Gastroesophageal sphincter (tissue), 3 donors: ENCODE data around the gene COPS7B.

Experiments used
- CTCF ChIP-seq, 4 experiments: fragments of 200-600 bp in 2 of 4; fragments of 450-650 bp in 2 of 4; sonication (generic) in 1 of 4; IDR thresholded peaks; one replicate each; pipeline ENCODE4 v1.5.1; 2017 to 2019; ENCODE audit warnings: antibody characterized with exemption in 4 of 4, mild to moderate bottlenecking in 2 of 4, moderate library complexity in 2 of 4
- EP300 ChIP-seq: sonication (generic); formaldehyde crosslinking; IDR thresholded peaks from one replicate; pipeline ENCODE4 v1.6.1; 2017; ENCODE audit warnings: antibody characterized with exemption, mild to moderate bottlenecking
- POLR2A ChIP-seq, 2 donors: fragments of 450-650 bp; IDR thresholded peaks; one replicate each; pipeline ENCODE4 v1.6.1; 2017; ENCODE audit warnings: antibody characterized with exemption in 2 of 2, mild to moderate bottlenecking in 2 of 2, moderate library complexity in 1 of 2
- POLR2AphosphoS5 ChIP-seq: sonication (generic); formaldehyde crosslinking; IDR thresholded peaks from one replicate; pipeline ENCODE4 v1.6.1; 2017; ENCODE audit warnings: antibody characterized with exemption

DNA sequence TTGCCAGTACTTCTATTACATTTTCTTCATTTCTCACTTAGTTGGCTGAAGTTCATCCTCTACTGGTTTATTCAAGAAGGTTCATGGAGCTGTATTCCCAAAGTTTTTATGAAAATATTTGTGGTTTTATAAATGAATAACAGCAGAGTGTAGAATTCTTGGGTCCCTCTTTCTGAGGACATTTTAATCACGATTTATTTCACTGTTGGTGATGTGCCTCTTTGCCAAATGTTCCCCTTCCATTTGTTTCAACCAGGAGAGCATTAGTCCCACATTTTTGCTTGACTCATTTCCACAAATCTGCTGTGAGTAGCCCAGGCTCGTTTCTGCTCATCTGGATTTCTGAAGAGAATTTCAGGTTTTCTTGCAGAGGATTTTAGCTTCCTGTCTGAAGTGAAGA, 20.8 kb downstream of the COPS7B start:
- TF ChIP-seq CTCF (IDR thresholded peaks at IDR 0.05) (no peak), POLR2A (IDR thresholded peaks at IDR 0.05) (no peak), EP300 (no peak), POLR2AphosphoS5 (no peak)
